OCI-LY1 (cell line): ENCODE measurements around the gene MYO16.

Source experiments
- H2AFZ ChIP-seq: fragments of 200-600 bp; sonication (generic), shearing (Covaris generic); 2 replicates; pipeline ENCODE4 v1.6.0; 2014; ENCODE audit warnings: antibody characterized with exemption, mild to moderate bottlenecking, low read length
- H3F3A ChIP-seq: fragments of 200-600 bp; sonication (generic), shearing (Covaris generic); 2 replicates; pipeline ENCODE4 v1.6.0; 2014; ENCODE audit warnings: mild to moderate bottlenecking, antibody characterized with exemption, low read length, moderate library complexity; ENCODE audit not compliant: insufficient read depth
- H3K27ac ChIP-seq: fragments of 200-600 bp; sonication (generic); 2 replicates; pipeline ENCODE4 v1.5.1; 2014; ENCODE audit warnings: low read length, mixed run types, mild to moderate bottlenecking, low read depth; ENCODE audit not compliant: poor library complexity, severe bottlenecking
- H3K27me3 ChIP-seq: fragments of 200-600 bp; sonication (generic); 2 replicates; pipeline ENCODE4 v1.6.0; 2014; ENCODE audit warnings: antibody characterized with exemption, mild to moderate bottlenecking, low read length, moderate library complexity; ENCODE audit not compliant: insufficient read depth
- H3K36me3 ChIP-seq: fragments of 200-600 bp; sonication (generic); 2 replicates; pipeline ENCODE4 v1.6.1; 2014; ENCODE audit warnings: mild to moderate bottlenecking, antibody characterized with exemption, low read length, moderate library complexity, mixed read lengths; ENCODE audit not compliant: insufficient read depth
- H3K4me1 ChIP-seq: fragments of 200-600 bp; sonication (generic); 2 replicates; pipeline ENCODE4 v1.5.1; 2014; ENCODE audit warnings: mild to moderate bottlenecking, low read length, moderate library complexity; ENCODE audit not compliant: insufficient read depth, severe bottlenecking
- H3K4me2 ChIP-seq: fragments of 200-600 bp; sonication (generic), shearing (Covaris generic); 2 replicates; pipeline ENCODE4 v1.6.1; 2014; ENCODE audit warnings: low read length
- H3K4me3 ChIP-seq: fragments of 200-600 bp; sonication (generic); 2 replicates; pipeline ENCODE4 v1.5.1; 2014; ENCODE audit warnings: low read length, low read depth, mild to moderate bottlenecking, mixed read lengths; ENCODE audit not compliant: poor library complexity, severe bottlenecking
- H3K79me2 ChIP-seq: fragments of 200-600 bp; shearing (Covaris generic); 2 replicates; pipeline ENCODE4 v1.6.1; 2016; ENCODE audit warnings: mixed run types, low read length, mixed read lengths; ENCODE audit not compliant: insufficient read depth
- H3K9ac ChIP-seq: fragments of 200-600 bp; sonication (generic), shearing (Covaris generic); 2 replicates; pipeline ENCODE4 v1.6.1; 2014; ENCODE audit warnings: mild to moderate bottlenecking, low read length, mixed read lengths
- H3K9me2 ChIP-seq: fragments of 200-600 bp; sonication (generic), shearing (Covaris generic); 2 replicates; pipeline ENCODE4 v1.6.1; 2014; ENCODE audit warnings: low read depth, mild to moderate bottlenecking, low read length, mixed read lengths
- H3K9me3 ChIP-seq: fragments of 200-600 bp; shearing (Covaris generic); 2 replicates; pipeline ENCODE4 v1.6.1; 2014; ENCODE audit warnings: low read length, mixed read lengths
- H4K20me1 ChIP-seq: fragments of 200-600 bp; sonication (generic), shearing (Covaris generic); 2 replicates; pipeline ENCODE4 v1.6.0; 2016; ENCODE audit warnings: mild to moderate bottlenecking, low read length; ENCODE audit not compliant: insufficient read depth
- EZH2 ChIP-seq: fragments of 200-600 bp; sonication (generic), shearing (Covaris generic); IDR thresholded peaks from 2 replicates; pipeline ENCODE4 v1.8.0; 2017; ENCODE audit warnings: borderline replicate concordance, mixed run types, mild to moderate bottlenecking, antibody characterized with exemption, low read length, moderate library complexity, mixed read lengths
- TF ChIP-seq, protein P1 (sequence below): fragments of 200-600 bp; sonication (generic), shearing (Covaris generic); IDR thresholded peaks from 2 replicates; pipeline ENCODE4 v1.5.1; 2017; ENCODE audit warnings: mild to moderate bottlenecking, antibody characterized with exemption, low read length, moderate library complexity, mixed read lengths

MYO16 gene

DNA sequence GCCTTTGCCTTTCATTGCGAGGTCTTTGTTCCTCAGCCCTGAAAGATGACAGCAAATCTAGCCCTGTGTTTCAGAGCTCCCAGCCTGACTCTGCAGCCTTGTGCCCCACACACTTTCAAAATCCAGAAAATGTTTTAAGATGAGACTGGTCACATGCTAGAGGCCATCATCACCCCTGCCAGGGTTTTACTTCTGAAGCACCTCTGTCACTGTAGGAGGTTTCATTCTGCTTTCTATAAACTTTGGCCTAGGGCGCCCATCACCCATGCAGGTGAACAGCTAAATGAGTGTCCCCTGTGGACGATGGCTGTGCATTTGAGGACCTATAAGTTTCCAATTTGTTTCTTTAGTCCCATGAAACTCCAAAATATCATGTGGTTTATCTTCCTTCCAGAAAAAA lies 574.2 kb downstream of the MYO16 start:
- H3F3A ChIP-seq, result no peaks in the 10 kb centered on the region
- no peak for TF ChIP-seq EZH2
- TF ChIP-seq, protein P1, sequence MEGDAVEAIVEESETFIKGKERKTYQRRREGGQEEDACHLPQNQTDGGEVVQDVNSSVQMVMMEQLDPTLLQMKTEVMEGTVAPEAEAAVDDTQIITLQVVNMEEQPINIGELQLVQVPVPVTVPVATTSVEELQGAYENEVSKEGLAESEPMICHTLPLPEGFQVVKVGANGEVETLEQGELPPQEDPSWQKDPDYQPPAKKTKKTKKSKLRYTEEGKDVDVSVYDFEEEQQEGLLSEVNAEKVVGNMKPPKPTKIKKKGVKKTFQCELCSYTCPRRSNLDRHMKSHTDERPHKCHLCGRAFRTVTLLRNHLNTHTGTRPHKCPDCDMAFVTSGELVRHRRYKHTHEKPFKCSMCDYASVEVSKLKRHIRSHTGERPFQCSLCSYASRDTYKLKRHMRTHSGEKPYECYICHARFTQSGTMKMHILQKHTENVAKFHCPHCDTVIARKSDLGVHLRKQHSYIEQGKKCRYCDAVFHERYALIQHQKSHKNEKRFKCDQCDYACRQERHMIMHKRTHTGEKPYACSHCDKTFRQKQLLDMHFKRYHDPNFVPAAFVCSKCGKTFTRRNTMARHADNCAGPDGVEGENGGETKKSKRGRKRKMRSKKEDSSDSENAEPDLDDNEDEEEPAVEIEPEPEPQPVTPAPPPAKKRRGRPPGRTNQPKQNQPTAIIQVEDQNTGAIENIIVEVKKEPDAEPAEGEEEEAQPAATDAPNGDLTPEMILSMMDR, result no peak
- no peak overlapping the region for H2AFZ ChIP-seq
- no peaks in the 10 kb centered on the region for H4K20me1 ChIP-seq
- no peaks in the 10 kb centered on the region for H3K79me2 ChIP-seq
- H3K27me3 ChIP-seq, result no peaks in the 10 kb centered on the region
- H3K4me1 ChIP-seq, result no peaks in the 10 kb centered on the region
- H3K36me3 ChIP-seq, result no peaks in the 10 kb centered on the region
- no peaks in the 10 kb centered on the region for H3K9me3 ChIP-seq
- H3K27ac ChIP-seq, result no peak overlapping the region
- H3K9ac ChIP-seq, result no peak overlapping the region
- no peak overlapping the region for H3K4me3 ChIP-seq
- H3K4me2 ChIP-seq, result no peak overlapping the region
- no peaks in the 10 kb centered on the region for H3K9me2 ChIP-seq

DNA sequence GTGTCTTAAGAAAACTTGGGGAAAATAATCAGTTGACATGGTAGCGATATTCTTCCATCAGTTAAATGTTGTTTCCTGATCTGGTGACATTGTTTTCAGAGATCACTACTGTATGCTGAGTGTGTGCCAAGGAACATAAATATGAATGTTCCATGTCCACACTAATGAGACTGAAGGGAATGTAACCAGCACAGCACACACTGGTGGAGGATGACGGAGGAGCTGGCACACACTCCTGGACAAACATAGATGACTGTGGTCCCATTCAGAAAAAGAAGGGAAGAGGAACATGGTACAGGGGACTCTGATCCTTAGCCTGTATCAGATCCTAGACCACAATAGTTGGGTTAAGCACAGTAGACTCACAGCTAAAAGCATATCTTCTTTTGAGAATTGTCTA lies 574.8 kb downstream of the MYO16 start:
- no peak for TF ChIP-seq EZH2
- TF ChIP-seq, protein P1, result no peak

DNA sequence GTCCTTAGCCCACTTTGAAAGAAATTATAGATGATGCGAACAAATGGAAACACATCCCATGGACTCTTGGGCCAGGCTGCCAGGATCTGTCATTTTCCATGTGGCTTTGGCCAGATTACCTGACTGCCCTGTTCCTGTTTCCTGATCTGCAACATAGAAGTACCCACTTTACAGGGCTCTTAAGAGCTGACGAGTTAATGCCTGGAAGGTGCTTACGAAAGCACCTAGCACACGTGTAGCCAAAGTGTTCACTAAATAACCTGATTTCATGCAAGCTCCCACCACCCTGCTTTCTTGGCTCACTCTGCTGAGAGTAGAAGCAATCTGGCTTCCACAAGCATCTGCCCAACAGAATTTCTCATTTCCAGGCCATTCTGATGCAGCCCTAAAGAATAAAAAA lies 575.2 kb downstream of the MYO16 start:
- Histone ChIP-seq H2AFZ (no peak overlapping the region), H4K20me1 (no peaks in the 10 kb centered on the region), H3K9me2 (no peaks in the 10 kb centered on the region), H3K4me3 (no peak overlapping the region), H3F3A (no peaks in the 10 kb centered on the region), H3K4me1 (no peaks in the 10 kb centered on the region), H3K36me3 (no peaks in the 10 kb centered on the region), H3K27ac (no peak overlapping the region), H3K79me2 (no peaks in the 10 kb centered on the region), H3K9me3 (no peaks in the 10 kb centered on the region), H3K27me3 (no peaks in the 10 kb centered on the region), H3K4me2 (no peak overlapping the region), H3K9ac (no peak overlapping the region)
- TF ChIP-seq, protein P1, result no peak
- TF ChIP-seq EZH2, result no peak

More for the DNA sequence above, 574.8 kb downstream of the MYO16 start:
- Histone ChIP-seq H3K36me3 (no peaks in the 10 kb centered on the region), H3K9me3 (no peaks in the 10 kb centered on the region), H4K20me1 (no peaks in the 10 kb centered on the region), H3K4me1 (no peaks in the 10 kb centered on the region), H3K9ac (no peak overlapping the region), H3K27ac (no peak overlapping the region), H3F3A (no peaks in the 10 kb centered on the region), H2AFZ (no peak overlapping the region), H3K27me3 (no peaks in the 10 kb centered on the region), H3K4me3 (no peak overlapping the region), H3K4me2 (no peak overlapping the region), H3K9me2 (no peaks in the 10 kb centered on the region), H3K79me2 (no peaks in the 10 kb centered on the region)
